IMR-90 (cell line): ENCODE results near the gene SLX4IP. TPM values are rescaled to one million over a fixed set of nuclear protein-coding genes. Genes with fewer than 3 reads are reported as not detected.
A peak's percentile ranks its signal among the peaks of the same experiment; 100 is the strongest.

Experiments
- ATAC-seq: fragments of 200-7000 bp; cut with Tn5 transposase; 2 replicates; pipeline ENCODE4 v1.9.1; 2020; ENCODE audit warnings: low read depth, mild to moderate bottlenecking, moderate library complexity
- BruUV-seq: library from RNA; stranded (reverse); fragments of 400-500 nt; replicated peaks from 2 replicates; lab custom pipeline; 2021; lab: Mats Ljungman, UMichigan
- CTCF ChIA-PET: fragments of 300-600 bp; formaldehyde crosslinking; extraction: SDS; loops from one replicate; lab custom pipeline; 2021; ENCODE audit warnings: antibody characterized with exemption; lab: Yijun Ruan, JAX
- POLR2A ChIA-PET: fragments of 300-600 bp; sonication (Branson Sonifier 250); formaldehyde crosslinking; loops from one replicate; lab custom pipeline; 2022; ENCODE audit warnings: antibody characterized with exemption; ENCODE audit not compliant: unreplicated experiment; lab: Charles Lee
- DNase-seq: peaks from one replicate; pipeline ENCODE4 v3.0.0; 2013
- H2AFZ ChIP-seq: replicated peaks from 2 replicates; pipeline ENCODE3; 2013; ENCODE audit warnings: low read length, mild to moderate bottlenecking; ENCODE audit not compliant: poor library complexity
- H2AK5ac ChIP-seq: 2 replicates; pipeline ENCODE4 v1.6.1; 2013; ENCODE audit warnings: low read depth, low read length, inconsistent platforms
- H2AK9ac ChIP-seq: replicated peaks from 2 replicates; pipeline ENCODE3; 2013; ENCODE audit warnings: mild to moderate bottlenecking, low read depth, low read length, moderate library complexity; ENCODE audit not compliant: poor library complexity
- H2BK120ac ChIP-seq: 2 replicates; pipeline ENCODE4 v1.6.1; 2013; ENCODE audit warnings: low read depth, low read length, inconsistent platforms
- H2BK15ac ChIP-seq: 3 replicates; pipeline ENCODE4 v1.6.1; 2013; ENCODE audit warnings: low read depth, low read length, inconsistent platforms
- H2BK20ac ChIP-seq: 2 replicates; pipeline ENCODE4 v1.6.1; 2013; ENCODE audit warnings: low read depth, mild to moderate bottlenecking, inconsistent platforms, low read length, moderate library complexity
- H2BK5ac ChIP-seq: 2 replicates; pipeline ENCODE4 v1.6.1; 2013; ENCODE audit warnings: mild to moderate bottlenecking, low read depth, low read length, inconsistent platforms; ENCODE audit not compliant: poor library complexity, severe bottlenecking
- H3K14ac ChIP-seq: replicated peaks from 2 replicates; pipeline ENCODE4 v1.6.1; 2013; ENCODE audit warnings: low read depth, low read length, inconsistent platforms
- H3K18ac ChIP-seq: 2 replicates; pipeline ENCODE4 v1.6.1; 2013; ENCODE audit warnings: low read depth, low read length, control low read depth
- H3K23ac ChIP-seq: 2 replicates; pipeline ENCODE4 v1.6.1; 2013; ENCODE audit warnings: low read depth, low read length, inconsistent platforms
- H3K27ac ChIP-seq: 2 replicates; pipeline ENCODE4 v1.5.1; 2013; ENCODE audit warnings: mild to moderate bottlenecking, control low read depth, low read length; ENCODE audit not compliant: insufficient read depth
- H3K27me3 ChIP-seq: 2 replicates; pipeline ENCODE4 v1.6.1; 2013; ENCODE audit warnings: low read length; ENCODE audit not compliant: control insufficient read depth, insufficient read depth
- H3K36me3 ChIP-seq: 2 replicates; pipeline ENCODE4 v1.6.1; 2013; ENCODE audit warnings: low read length, mixed read lengths; ENCODE audit not compliant: control insufficient read depth, insufficient read depth
- H3K4ac ChIP-seq: 2 replicates; pipeline ENCODE4 v1.6.1; 2013; ENCODE audit warnings: low read depth, low read length, inconsistent platforms
- H3K4me1 ChIP-seq: 2 replicates; pipeline ENCODE4 v1.6.1; 2013; ENCODE audit warnings: low read length, mixed read lengths; ENCODE audit not compliant: control insufficient read depth, insufficient read depth
- H3K4me2 ChIP-seq: 2 replicates; pipeline ENCODE4 v1.6.1; 2013; ENCODE audit warnings: low read depth, mild to moderate bottlenecking, control low read depth, low read length, moderate library complexity
- H3K4me3 ChIP-seq: 2 replicates; pipeline ENCODE4 v1.5.1; 2013; ENCODE audit warnings: low read depth, mild to moderate bottlenecking, control low read depth, low read length, moderate library complexity; ENCODE audit not compliant: insufficient read depth
- H3K56ac ChIP-seq: 2 replicates; pipeline ENCODE4 v1.6.1; 2013; ENCODE audit warnings: low read length, inconsistent platforms; ENCODE audit not compliant: insufficient read depth; ENCODE audit errors: extremely low read depth
- H3K79me1 ChIP-seq, 2 experiments: 2 replicates each; pipeline ENCODE4 v1.6.1; 2013; ENCODE audit warnings: low read length in 2 of 2, inconsistent platforms in 1 of 2, low read depth in 1 of 2
- H3K9ac ChIP-seq: 2 replicates; pipeline ENCODE4 v1.6.1; 2013; ENCODE audit warnings: low read depth, low read length, control low read depth
- H3K9me1 ChIP-seq: 2 replicates; pipeline ENCODE4 v1.6.1; 2013; ENCODE audit warnings: low read length, inconsistent platforms; ENCODE audit not compliant: insufficient read depth
- H3K9me3 ChIP-seq: 2 replicates; pipeline ENCODE4 v1.6.1; 2013; ENCODE audit warnings: low read length; ENCODE audit not compliant: control insufficient read depth, insufficient read depth
- H4K20me1 ChIP-seq: 2 replicates; pipeline ENCODE4 v1.6.1; 2013; ENCODE audit warnings: low read length, inconsistent platforms; ENCODE audit not compliant: insufficient read depth
- H4K5ac ChIP-seq: 2 replicates; pipeline ENCODE4 v1.6.1; 2013; ENCODE audit warnings: mild to moderate bottlenecking, low read depth, low read length, control low read depth
- H4K8ac ChIP-seq, 2 experiments: 2 replicates each; pipeline ENCODE4 v1.6.1; 2013; ENCODE audit warnings: low read depth in 2 of 2, low read length in 2 of 2, control low read depth in 1 of 2, inconsistent platforms in 1 of 2
- H4K91ac ChIP-seq: 2 replicates; pipeline ENCODE4 v1.6.1; 2013; ENCODE audit warnings: low read depth, low read length, inconsistent platforms; ENCODE audit not compliant: insufficient read depth
- CEBPB ChIP-seq: IDR thresholded peaks from 2 replicates; pipeline ENCODE4 v1.6.1; 2012; ENCODE audit warnings: low read depth, low read length, improper control_type of control experiment
- CHD1 ChIP-seq: IDR thresholded peaks from 2 replicates; pipeline ENCODE4 v1.6.1; 2012; ENCODE audit warnings: low read depth, low read length, improper control_type of control experiment
- FOS ChIP-seq: fragments of 150-350 bp; IDR thresholded peaks from 2 replicates; pipeline ENCODE4 v1.6.1; 2016; ENCODE audit warnings: low read depth, low read length
- MAFK ChIP-seq: IDR thresholded peaks from 2 replicates; pipeline ENCODE4 v1.6.1; 2012; ENCODE audit warnings: low read depth, low read length, improper control_type of control experiment
- MXI1 ChIP-seq: IDR thresholded peaks from 2 replicates; pipeline ENCODE4 v1.6.1; 2012; ENCODE audit warnings: low read depth, mild to moderate bottlenecking, low read length, moderate library complexity, borderline replicate concordance
- POLR2A ChIP-seq: IDR thresholded peaks from 2 replicates; pipeline ENCODE4 v1.6.1; 2012; ENCODE audit warnings: mild to moderate bottlenecking, low read depth, low read length
- RFX5 ChIP-seq: IDR thresholded peaks from 2 replicates; pipeline ENCODE4 v1.8.0; 2012; ENCODE audit warnings: low read depth, mild to moderate bottlenecking, low read length, moderate library complexity
- WGBS, 2 experiments: methylation state at CpG; one replicate each; pipeline versions ENCODE4 v1.1.5 to v1.1.7; 2013; ENCODE audit warnings: missing lambda C conversion rate in 2 of 2; ENCODE audit not compliant: insufficient read length in 1 of 2; ENCODE audit errors: extremely low coverage in 2 of 2; 5-methylcytosine and 5-hydroxymethylcytosine counted together
- dilution Hi-C: fragments of 300-500 bp; cut with HindIII; formaldehyde crosslinking; loops from one replicate; pipeline ENCODE4 v1.14.3; 2018; ENCODE audit warnings: low sequenced_read_pairs; ENCODE audit not compliant: unreplicated experiment
- in situ Hi-C: fragments of 300-500 bp; cut with MboI; formaldehyde crosslinking; loops from 3 replicates; pipeline ENCODE4 v1.14.3; 2019; ENCODE audit warnings: low sequenced_read_pairs, inconsistent platforms, mixed read lengths
- intact Hi-C: fragments of 100-400 bp; cut with micrococcal nuclease; formaldehyde crosslinking; loops from 2 replicates; pipeline ENCODE4 v1.10.0; 2022
- polyA plus RNA-seq, 3 experiments: library from polyadenylated mRNA; depleted of rRNA; stranded (reverse); fragments of >200 nt; gene quantifications; 2 replicates each; pipeline ENCODE4 v1.2.3, GENCODE V29; 2012; ENCODE audit warnings: low replicate concordance in 1 of 3
- total RNA-seq: library from RNA; depleted of rRNA; stranded (reverse); fragments of >200 nt; gene quantifications from 2 replicates; pipeline ENCODE4 v1.2.3, GENCODE V29; 2012
- TF ChIP-seq, protein P1 (sequence below): conservative IDR thresholded peaks from 2 replicates; pipeline ENCODE4 v1.5.1; 2012; ENCODE audit warnings: mild to moderate bottlenecking, low read depth, low read length, improper control_type of control experiment
- TF ChIP-seq, protein P2 (sequence below): fragments of 150-350 bp; IDR thresholded peaks from 2 replicates; pipeline ENCODE4 v1.6.1; 2017; ENCODE audit warnings: mild to moderate bottlenecking, antibody characterized with exemption, low read length, low read depth

Gene SLX4IP
- total and polyA plus RNA-seq, 2 of the 4 experiments (the other 2 are of a cell fraction), result 1.3 to 5.9 TPM

GRCh38 chr20:10649080-10649796 is 214.1 kb downstream of the SLX4IP start:
- H3K4me1 ChIP-seq, result peaks cover 38% of the 10 kb centered on the region
- H3K56ac ChIP-seq, result no peak overlapping the region
- no peak overlapping the region for H3K9ac ChIP-seq
- H4K20me1 ChIP-seq, result peaks cover 14% of the 10 kb centered on the region
- peaks cover 25% of the 10 kb centered on the region for H3K9me1 ChIP-seq
- no peak overlapping the region for H2AK9ac ChIP-seq
- no peak for TF ChIP-seq FOS
- no peak for TF ChIP-seq CHD1
- TF ChIP-seq, protein P1, sequence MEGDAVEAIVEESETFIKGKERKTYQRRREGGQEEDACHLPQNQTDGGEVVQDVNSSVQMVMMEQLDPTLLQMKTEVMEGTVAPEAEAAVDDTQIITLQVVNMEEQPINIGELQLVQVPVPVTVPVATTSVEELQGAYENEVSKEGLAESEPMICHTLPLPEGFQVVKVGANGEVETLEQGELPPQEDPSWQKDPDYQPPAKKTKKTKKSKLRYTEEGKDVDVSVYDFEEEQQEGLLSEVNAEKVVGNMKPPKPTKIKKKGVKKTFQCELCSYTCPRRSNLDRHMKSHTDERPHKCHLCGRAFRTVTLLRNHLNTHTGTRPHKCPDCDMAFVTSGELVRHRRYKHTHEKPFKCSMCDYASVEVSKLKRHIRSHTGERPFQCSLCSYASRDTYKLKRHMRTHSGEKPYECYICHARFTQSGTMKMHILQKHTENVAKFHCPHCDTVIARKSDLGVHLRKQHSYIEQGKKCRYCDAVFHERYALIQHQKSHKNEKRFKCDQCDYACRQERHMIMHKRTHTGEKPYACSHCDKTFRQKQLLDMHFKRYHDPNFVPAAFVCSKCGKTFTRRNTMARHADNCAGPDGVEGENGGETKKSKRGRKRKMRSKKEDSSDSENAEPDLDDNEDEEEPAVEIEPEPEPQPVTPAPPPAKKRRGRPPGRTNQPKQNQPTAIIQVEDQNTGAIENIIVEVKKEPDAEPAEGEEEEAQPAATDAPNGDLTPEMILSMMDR, result no peak
- no peak for TF ChIP-seq CEBPB
- TF ChIP-seq MXI1, result no peak
- TF ChIP-seq RFX5, result no peak
- TF ChIP-seq MAFK, result no peak
- no peak for TF ChIP-seq POLR2A
- TF ChIP-seq, protein P2, sequence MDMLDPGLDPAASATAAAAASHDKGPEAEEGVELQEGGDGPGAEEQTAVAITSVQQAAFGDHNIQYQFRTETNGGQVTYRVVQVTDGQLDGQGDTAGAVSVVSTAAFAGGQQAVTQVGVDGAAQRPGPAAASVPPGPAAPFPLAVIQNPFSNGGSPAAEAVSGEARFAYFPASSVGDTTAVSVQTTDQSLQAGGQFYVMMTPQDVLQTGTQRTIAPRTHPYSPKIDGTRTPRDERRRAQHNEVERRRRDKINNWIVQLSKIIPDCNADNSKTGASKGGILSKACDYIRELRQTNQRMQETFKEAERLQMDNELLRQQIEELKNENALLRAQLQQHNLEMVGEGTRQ, result no peak
- peaks cover 14 to 49% of the 10 kb centered on the region in 2 experiments for H3K79me1 ChIP-seq
- ChIA-PET CTCF (interaction anchor here (0.7 to 1.3 kb wide), 4 partner anchors 22 to 738 kb away, joined by 3 to 4 read pairs (median 3); no protein-coding TSS in a partner anchor), POLR2A (interaction anchor here (0.7 kb wide), 1 partner anchor 13 kb away, joined by 11 read pairs; no protein-coding TSS in a partner anchor)
- H3K27me3 ChIP-seq, result no peaks in the 10 kb centered on the region
- peak overlapping the region; percentile 30 for H3K4ac ChIP-seq
- intact Hi-C loops (loop anchor here (5.0 kb wide), 1 partner anchor 182 kb away; no protein-coding TSS in a partner anchor), dilution Hi-C loops (no loop called here), in situ Hi-C loops (loop anchor here (5.0 kb wide), 1 partner anchor 87 kb away; no protein-coding TSS in a partner anchor)
- WGBS, 2 experiments, result no CpG with 5 or more reads among the region's 8 CpGs
- BruUV-seq, result no TSS peak
- ATAC-seq, result no peak
- peak overlapping the region; percentile 3 for H2BK120ac ChIP-seq
- DNase-seq, result no peak
- no peak overlapping the region for H2AFZ ChIP-seq
- no peaks in the 10 kb centered on the region for H3K9me3 ChIP-seq
- H3K4me2 ChIP-seq, result no peak overlapping the region
- no peak overlapping the region for H3K27ac ChIP-seq
- no peak overlapping the region for H3K23ac ChIP-seq
- no peak overlapping the region for H4K91ac ChIP-seq
- peaks cover 81% of the 10 kb centered on the region for H3K36me3 ChIP-seq
- no peak overlapping the region for H3K4me3 ChIP-seq
- no peak overlapping the region for H3K14ac ChIP-seq
- peak overlapping the region; percentile 5; the same call in 1 of the 2 replicates for H2AK5ac ChIP-seq
- peak overlapping the region in 1 of 2 experiments; percentile 18; a peak in 1 of 4 replicates for H4K8ac ChIP-seq
- H4K5ac ChIP-seq, result no peak overlapping the region
- peak overlapping the region; percentile 21; the same call in 1 of the 3 replicates for H2BK15ac ChIP-seq
- H2BK5ac ChIP-seq, result no peak overlapping the region
- H2BK20ac ChIP-seq, result peak overlapping the region; percentile 3; the same call in 1 of the 2 replicates
- peak overlapping the region; percentile 21; the same call in 1 of the 2 replicates for H3K18ac ChIP-seq
